K562 (cell line): Measurements from ENCODE around the gene PSAP. TPM values are rescaled to one million over a fixed set of nuclear protein-coding genes. Genes with fewer than 3 reads are reported as not detected.

Experiments
- BRD4 ChIP-seq: fragments of 200-600 bp; sonication (generic); IDR thresholded peaks from 2 replicates; pipeline ENCODE4 v1.6.1; 2017; ENCODE audit warnings: inconsistent platforms
- ETS1 ChIP-seq: conservative IDR thresholded peaks from 2 replicates; pipeline ENCODE4 v1.6.1; 2011; ENCODE audit warnings: low read depth, mild to moderate bottlenecking, low read length; ENCODE audit not compliant: control insufficient read depth
- HLTF ChIP-seq: fragments of 450-650 bp; IDR thresholded peaks from 2 replicates; pipeline ENCODE4 v1.6.1; 2016
- L3MBTL2 ChIP-seq: fragments of 450-650 bp; IDR thresholded peaks from 2 replicates; pipeline ENCODE4 v1.6.1; 2016; ENCODE audit warnings: mild to moderate bottlenecking, moderate library complexity
- MCM2 ChIP-seq: fragments of 450-650 bp; IDR thresholded peaks from 2 replicates; pipeline ENCODE4 v1.6.1; 2017; ENCODE audit warnings: low read depth, mild to moderate bottlenecking
- RBM39 ChIP-seq: fragments of 200-400 bp; formaldehyde crosslinking; optimal IDR thresholded peaks from 2 replicates; pipeline ENCODE3; 2018; ENCODE audit warnings: low read depth, low read length
- ZBTB40 ChIP-seq, 2 experiments: fragments of 450-650 bp in 1 of 2; sonication (generic) in 1 of 2; formaldehyde crosslinking in 1 of 2; IDR thresholded peaks; 2 replicates each; pipeline versions ENCODE4 v1.7.1 to v1.9.0; 2016 to 2022; ENCODE audit warnings: inconsistent platforms in 1 of 2, mild to moderate bottlenecking in 1 of 2, missing genetic modification reagents in 1 of 2
- ZNF124 ChIP-seq: sonication (generic); formaldehyde crosslinking; IDR thresholded peaks from 2 replicates; pipeline ENCODE4 v1.8.1; 2022; ENCODE audit warnings: missing genetic modification reagents
- ZNF589 ChIP-seq: fragments of 200-800 bp; sonication (Bioruptor generic); IDR thresholded peaks from 2 replicates; pipeline ENCODE4 v1.6.1; 2016; ENCODE audit warnings: low read depth, missing genetic modification characterization, missing compliant biosample characterization
- ZNF699 ChIP-seq: fragments of 250-450 bp; sonication (Bioruptor Pico); IDR thresholded peaks from 2 replicates; pipeline ENCODE4 v1.8.0; 2021; ENCODE audit warnings: mild to moderate bottlenecking, moderate library complexity; ENCODE audit not compliant: insufficient replicate concordance
- ZNF780A ChIP-seq: fragments of 250-450 bp; sonication (Bioruptor Pico); IDR thresholded peaks from 2 replicates; pipeline ENCODE4 v1.5.0; 2021; ENCODE audit warnings: mild to moderate bottlenecking
- polyA plus RNA-seq, 8 experiments: library from polyadenylated mRNA; depleted of rRNA in 4 of 8; stranded (reverse) in 5 of 8; unstranded in 3 of 8; fragments of >200 nt; fragmentation: Nextera tagmentation in 2 of 8; fragmentation: Illumina TruSeq in 1 of 8; extraction: Ambion mirVana in 2 of 8; extraction: Trizol in 1 of 8; gene quantifications; 2 replicates each; pipeline versions ENCODE4 v1.2.1 to v1.2.3, GENCODE V29; 2011 to 2014; ENCODE audit warnings: inconsistent platforms in 1 of 8, missing spikeins in 1 of 8
- total RNA-seq, 7 experiments: library from RNA; depleted of rRNA in 6 of 7; stranded (reverse); fragments of >200 nt in 6 of 7; fragmentation: Illumina TruSeq in 2 of 7; extraction: Trizol in 2 of 7; gene quantifications; 2 replicates each; pipeline versions ENCODE4 v1.2.1 to v1.2.3, GENCODE V29; 2011 to 2021; ENCODE audit warnings: low replicate concordance in 1 of 7
- TF ChIP-seq, protein P1 (sequence below): fragments of 450-650 bp; IDR thresholded peaks from 2 replicates; pipeline ENCODE4 v1.6.1; 2016; ENCODE audit warnings: missing biosample characterization, missing genetic modification characterization
- TF ChIP-seq, protein P2 (sequence below): fragments of 200-400 bp; formaldehyde crosslinking; IDR thresholded peaks from 2 replicates; pipeline ENCODE4 v1.6.1; 2017; ENCODE audit warnings: mild to moderate bottlenecking, low read depth, low read length, moderate library complexity
- TF ChIP-seq, protein P3 (sequence below): fragments of 250-450 bp; sonication (Bioruptor Pico); IDR thresholded peaks from 2 replicates; pipeline ENCODE4 v1.8.0; 2021; ENCODE audit warnings: moderate library complexity, mild to moderate bottlenecking, inconsistent platforms

The PSAP gene
- total and polyA plus RNA-seq, 9 of the 15 experiments (the other 6 are each of a cell fraction or from before 2014, with no cell fraction given), result 245 to 700 (median 429) TPM

- TF ChIP-seq ZBTB40 (IDR thresholded peaks at IDR 0.05), result 0 out of 2 replicates have a peak, but pooled peaks have one; percentile 17
- TF ChIP-seq ZBTB40 (CRISPR knock-in tag; IDR thresholded peaks at IDR 0.05), result no peak
- TF ChIP-seq, protein P1, sequence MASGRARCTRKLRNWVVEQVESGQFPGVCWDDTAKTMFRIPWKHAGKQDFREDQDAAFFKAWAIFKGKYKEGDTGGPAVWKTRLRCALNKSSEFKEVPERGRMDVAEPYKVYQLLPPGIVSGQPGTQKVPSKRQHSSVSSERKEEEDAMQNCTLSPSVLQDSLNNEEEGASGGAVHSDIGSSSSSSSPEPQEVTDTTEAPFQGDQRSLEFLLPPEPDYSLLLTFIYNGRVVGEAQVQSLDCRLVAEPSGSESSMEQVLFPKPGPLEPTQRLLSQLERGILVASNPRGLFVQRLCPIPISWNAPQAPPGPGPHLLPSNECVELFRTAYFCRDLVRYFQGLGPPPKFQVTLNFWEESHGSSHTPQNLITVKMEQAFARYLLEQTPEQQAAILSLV, result no peak
- TF ChIP-seq RBM39, result no peak
- no peak for TF ChIP-seq ZNF780A (CRISPR knock-in tag)
- no peak for TF ChIP-seq MCM2
- no peak for TF ChIP-seq ETS1
- no peak for TF ChIP-seq ZNF589 (CRISPR knock-in tag)
- no peak for TF ChIP-seq ZNF699 (CRISPR knock-in tag)
- TF ChIP-seq, protein P2, sequence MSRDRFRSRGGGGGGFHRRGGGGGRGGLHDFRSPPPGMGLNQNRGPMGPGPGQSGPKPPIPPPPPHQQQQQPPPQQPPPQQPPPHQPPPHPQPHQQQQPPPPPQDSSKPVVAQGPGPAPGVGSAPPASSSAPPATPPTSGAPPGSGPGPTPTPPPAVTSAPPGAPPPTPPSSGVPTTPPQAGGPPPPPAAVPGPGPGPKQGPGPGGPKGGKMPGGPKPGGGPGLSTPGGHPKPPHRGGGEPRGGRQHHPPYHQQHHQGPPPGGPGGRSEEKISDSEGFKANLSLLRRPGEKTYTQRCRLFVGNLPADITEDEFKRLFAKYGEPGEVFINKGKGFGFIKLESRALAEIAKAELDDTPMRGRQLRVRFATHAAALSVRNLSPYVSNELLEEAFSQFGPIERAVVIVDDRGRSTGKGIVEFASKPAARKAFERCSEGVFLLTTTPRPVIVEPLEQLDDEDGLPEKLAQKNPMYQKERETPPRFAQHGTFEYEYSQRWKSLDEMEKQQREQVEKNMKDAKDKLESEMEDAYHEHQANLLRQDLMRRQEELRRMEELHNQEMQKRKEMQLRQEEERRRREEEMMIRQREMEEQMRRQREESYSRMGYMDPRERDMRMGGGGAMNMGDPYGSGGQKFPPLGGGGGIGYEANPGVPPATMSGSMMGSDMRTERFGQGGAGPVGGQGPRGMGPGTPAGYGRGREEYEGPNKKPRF, result no peak
- TF ChIP-seq BRD4, result no peak
- TF ChIP-seq, protein P3, sequence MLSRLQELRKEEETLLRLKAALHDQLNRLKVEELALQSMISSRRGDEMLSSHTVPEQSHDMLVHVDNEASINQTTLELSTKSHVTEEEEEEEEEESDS, result no peak
- no peak for TF ChIP-seq ZNF124
- peak; percentile 40; the same call in 1 of the 2 replicates for TF ChIP-seq L3MBTL2
- TF ChIP-seq HLTF, result no peak
Measured at GRCh38 chr10:71878327-71879034, 27.4 kb upstream of the PSAP start (continued).
